ENCODE measurements around the gene C6orf120. TPM values are rescaled to one million over a fixed set of nuclear protein-coding genes. Genes with fewer than 3 reads are reported as not detected.

Gene C6orf120
- total RNA-seq, 1 donor from 2014 or later = 24.8 TPM

- ChIA-PET CTCF (interaction anchor here (1.7 kb wide), 1 partner anchor 51 kb away, joined by 3 read pairs; no protein-coding TSS in a partner anchor), POLR2A (interaction anchor here (0.6 to 3.9 kb wide), 10 partner anchors 10 to 832 kb away, joined by 3 to 55 read pairs (median 8); partner anchors contain the start of genes C6orf120, PDCD2, PHF10 and PSMB1)
- peaks cover 3% of the 10 kb centered on the region for H3K9me3 Mint-ChIP-seq
- peak overlapping the region; percentile 79 for H3K27ac Mint-ChIP-seq
- intact Hi-C loops (cut with micrococcal nuclease) = loop anchor here (5.0 kb wide), 1 partner anchor 540 kb away; no protein-coding TSS in a partner anchor
- no peak for TF ChIP-seq CTCF (IDR thresholded peaks at IDR 0.05)
- peaks cover 30% of the 10 kb centered on the region for H3K4me1 Mint-ChIP-seq
- H3K4me3 Mint-ChIP-seq = peak overlapping the region; percentile 95
- no peaks in the 10 kb centered on the region for H3K27me3 Mint-ChIP-seq
- peaks cover 20% of the 10 kb centered on the region for H3K36me3 Mint-ChIP-seq (ENCODE audit: low read depth)
- DNase-seq (no peak), ATAC-seq (ENCODE audit: low read depth) (no peak)
Observed at GRCh38 chr6:169752074-169752623, 50.2 kb downstream of the C6orf120 start.

Other genes starting within 250 kb of the C6orf120 start
- 36.8 and 49.1 TPM in 2 replicates for gene WDR27, start 97 bp upstream of the C6orf120 start, total RNA-seq
- 35.1 and 36.6 TPM in 2 replicates for gene PHF10, start 22.4 kb downstream of the C6orf120 start, total RNA-seq
- gene DYNLT2, start 49.4 kb downstream of the C6orf120 start, total RNA-seq = 3.7 and 4.4 TPM in 2 replicates
- gene ERMARD, start 49.5 kb downstream of the C6orf120 start, total RNA-seq = 33.5 and 45.4 TPM in 2 replicates

All from activated B cell treated with CpG ODN at 0.5 μM for 24 hours (primary cell).